Measurements from ENCODE around the gene PRR9. TPM values are rescaled to one million over a fixed set of nuclear protein-coding genes. Genes with fewer than 3 reads are reported as not detected.
A peak's percentile ranks its signal among the peaks of the same experiment; 100 is the strongest.

Gene PRR9
- total and polyA plus RNA-seq, 3 experiments from 2014 or later = not detected

DNA sequence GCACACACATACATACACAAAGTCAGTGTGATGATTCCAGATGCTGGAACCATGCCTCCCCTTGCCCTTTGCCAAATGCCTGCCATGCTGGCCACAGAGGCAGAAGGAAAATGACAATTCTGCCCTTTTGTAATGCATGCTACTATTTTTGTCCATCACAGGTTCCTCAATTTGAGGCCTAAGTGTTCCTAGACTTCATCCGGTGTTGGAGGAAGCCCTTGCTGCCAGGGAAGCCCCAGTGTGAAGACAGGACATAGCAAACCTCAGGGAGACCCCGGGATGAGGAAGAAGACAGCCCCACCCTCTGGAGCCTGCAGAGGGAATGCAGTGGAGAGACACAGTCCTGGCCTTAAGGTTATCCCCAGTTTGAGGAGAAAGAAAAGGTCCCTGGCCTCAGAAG is 14.4 kb downstream of the PRR9 start:
- Mint-ChIP-seq H3K4me1 (no peaks in the 10 kb centered on the region), H3K27me3 (peaks cover 17 to 34% of the 10 kb centered on the region in 2 donors), H3K9me3 (no peaks in the 10 kb centered on the region), H3K4me3 (no peak overlapping the region), H3K36me3 (no peaks in the 10 kb centered on the region), H3K27ac (no peak overlapping the region)
- ChIA-PET POLR2A (no interaction called here), CTCF (no interaction called here)
- H3K4me1 ChIP-seq (ENCODE audit: insufficient read depth, low read length) = no peaks in the 10 kb centered on the region
- H3K27ac ChIP-seq (ENCODE audit: low read depth, low read length) = no peak overlapping the region
- no peak overlapping the region for H3K4me3 ChIP-seq (ENCODE audit: low read length)
- no peaks in the 10 kb centered on the region for H3K9me3 ChIP-seq (ENCODE audit: low read length)
- H3K36me3 ChIP-seq (ENCODE audit: insufficient read depth, low read length) = no peaks in the 10 kb centered on the region
- no peaks in the 10 kb centered on the region for H3K27me3 ChIP-seq (ENCODE audit: insufficient read depth, low read length, poor library complexity, severe bottlenecking)
- no peak for DNase-seq

DNA sequence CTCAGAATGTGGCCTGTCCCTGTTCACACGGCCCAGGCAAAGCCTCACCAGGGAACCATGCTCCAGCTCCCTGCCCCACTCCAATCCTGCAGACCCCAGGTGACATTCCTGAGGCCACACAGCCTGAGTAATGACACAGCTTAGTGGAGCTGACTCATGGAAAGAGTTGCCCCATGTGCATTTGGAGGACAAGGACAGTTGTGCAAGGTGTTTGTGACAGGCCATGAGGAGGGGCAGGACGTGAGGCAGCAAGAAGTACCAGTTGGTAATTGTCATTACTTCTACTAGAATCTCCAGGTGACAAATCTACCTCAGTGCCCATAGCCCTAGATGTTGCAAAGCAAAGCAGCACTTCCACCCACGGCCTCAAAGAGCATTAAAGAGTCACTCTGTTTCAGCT is 15.2 kb downstream of the PRR9 start:
- Histone ChIP-seq H3K9me3 (ENCODE audit: low read length) (no peaks in the 10 kb centered on the region), H3K36me3 (ENCODE audit: insufficient read depth, low read length) (no peaks in the 10 kb centered on the region), H3K27ac (ENCODE audit: low read depth, low read length) (no peak overlapping the region), H3K4me1 (ENCODE audit: insufficient read depth, low read length) (no peaks in the 10 kb centered on the region), H3K27me3 (ENCODE audit: insufficient read depth, low read length, poor library complexity, severe bottlenecking) (no peaks in the 10 kb centered on the region), H3K4me3 (ENCODE audit: low read length) (no peak overlapping the region)
- no peaks in the 10 kb centered on the region for H3K36me3 Mint-ChIP-seq
- peaks cover 17 to 34% of the 10 kb centered on the region in 2 donors for H3K27me3 Mint-ChIP-seq
- peak overlapping the region in 1 of 7 donors; percentile 14 for H3K4me3 Mint-ChIP-seq
- POLR2A ChIA-PET = no interaction called here
- H3K9me3 Mint-ChIP-seq = no peaks in the 10 kb centered on the region
- CTCF ChIA-PET = no interaction called here
- no peak overlapping the region for H3K27ac Mint-ChIP-seq
- H3K4me1 Mint-ChIP-seq = no peaks in the 10 kb centered on the region
- no peak for DNase-seq

DNA sequence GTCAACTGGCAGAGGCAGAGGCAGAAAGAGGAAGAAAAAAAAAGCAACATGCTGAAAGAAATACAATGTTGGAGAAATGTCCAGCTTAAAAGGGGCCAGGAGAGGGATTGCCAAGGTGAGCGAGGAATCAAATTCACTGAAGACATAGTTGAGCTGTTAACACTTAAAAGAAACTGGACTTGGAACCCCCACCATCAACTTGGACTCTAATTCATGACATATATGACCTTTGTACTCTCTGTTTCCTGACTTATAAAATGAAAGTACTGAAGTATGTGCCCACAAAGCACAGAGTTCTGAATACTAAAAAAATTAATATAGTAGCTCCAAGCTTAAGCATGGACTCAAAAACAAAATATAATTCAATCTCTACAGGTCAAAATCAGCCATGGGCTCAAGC is 16.1 kb downstream of the PRR9 start:
- H3K36me3 ChIP-seq (ENCODE audit: insufficient read depth, low read length) = no peaks in the 10 kb centered on the region
- Mint-ChIP-seq H3K36me3 (no peaks in the 10 kb centered on the region), H3K27me3 (peaks cover 19 to 34% of the 10 kb centered on the region in 2 donors), H3K4me3 (no peak overlapping the region), H3K4me1 (no peaks in the 10 kb centered on the region), H3K27ac (no peak overlapping the region), H3K9me3 (no peaks in the 10 kb centered on the region)
- H3K27ac ChIP-seq (ENCODE audit: low read depth, low read length) = no peak overlapping the region
- no peak for DNase-seq
- no peak overlapping the region for H3K4me3 ChIP-seq (ENCODE audit: low read length)
- CTCF ChIA-PET = interaction anchor here (1.4 kb wide), 1 partner anchor 13 kb away, joined by 3 read pairs; no protein-coding TSS in a partner anchor
- no peaks in the 10 kb centered on the region for H3K9me3 ChIP-seq (ENCODE audit: low read length)
- no peaks in the 10 kb centered on the region for H3K27me3 ChIP-seq (ENCODE audit: insufficient read depth, low read length, poor library complexity, severe bottlenecking)
- no peaks in the 10 kb centered on the region for H3K4me1 ChIP-seq (ENCODE audit: insufficient read depth, low read length)
- POLR2A ChIA-PET = no interaction called here

DNA sequence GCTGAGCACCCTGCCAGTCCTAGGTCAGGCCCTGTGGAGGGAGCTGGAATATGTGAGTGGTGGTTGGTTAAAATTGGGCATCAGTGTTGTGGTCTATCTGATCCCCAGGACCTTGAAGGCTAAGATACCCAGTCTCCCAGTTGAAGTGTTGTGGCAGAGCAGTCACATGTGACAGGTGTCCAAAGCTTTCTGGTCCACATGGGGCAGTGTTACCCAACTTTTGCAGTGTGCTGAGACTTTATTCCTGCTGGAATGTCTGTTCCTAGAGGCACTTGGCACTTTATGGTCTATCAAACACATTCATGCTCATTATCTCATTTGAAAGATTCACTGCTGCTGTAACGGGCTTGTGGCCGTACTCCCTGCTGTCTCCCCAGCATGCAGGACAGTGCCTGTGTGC is 21.1 kb downstream of the PRR9 start:
- H3K4me3 Mint-ChIP-seq = no peak overlapping the region
- no peaks in the 10 kb centered on the region for H3K4me1 Mint-ChIP-seq
- Histone ChIP-seq H3K9me3 (ENCODE audit: low read length) (no peaks in the 10 kb centered on the region), H3K4me3 (ENCODE audit: low read length) (no peak overlapping the region), H3K36me3 (ENCODE audit: insufficient read depth, low read length) (no peaks in the 10 kb centered on the region), H3K4me1 (ENCODE audit: insufficient read depth, low read length) (no peaks in the 10 kb centered on the region), H3K27ac (ENCODE audit: low read depth, low read length) (no peak overlapping the region), H3K27me3 (ENCODE audit: insufficient read depth, low read length, poor library complexity, severe bottlenecking) (no peaks in the 10 kb centered on the region)
- H3K27me3 Mint-ChIP-seq = peaks cover 8 to 38% of the 10 kb centered on the region in 2 donors
- no peaks in the 10 kb centered on the region for H3K36me3 Mint-ChIP-seq
- ChIA-PET CTCF (no interaction called here), POLR2A (no interaction called here)
- H3K9me3 Mint-ChIP-seq = no peaks in the 10 kb centered on the region
- H3K27ac Mint-ChIP-seq = no peak overlapping the region
- no peak for DNase-seq

DNA sequence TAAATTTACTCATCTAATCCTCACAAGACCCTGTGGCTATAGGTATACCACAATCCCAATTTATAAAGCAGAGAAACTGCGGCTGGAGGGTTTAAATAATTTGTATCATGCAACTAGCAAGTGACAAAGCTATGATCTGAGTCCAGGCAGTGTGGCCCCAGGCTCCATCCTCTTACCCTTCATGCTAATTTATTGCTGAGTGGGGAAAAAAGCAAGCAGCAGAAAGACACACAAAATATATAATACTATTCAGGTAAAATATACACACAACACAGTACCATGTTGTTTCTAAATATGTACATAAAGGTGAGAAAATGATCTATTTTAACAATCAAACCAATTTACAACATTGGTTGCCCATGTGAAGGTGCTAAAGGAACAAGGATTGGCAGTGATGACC is 24.8 kb downstream of the PRR9 start:
- H3K4me3 Mint-ChIP-seq = no peak overlapping the region
- no peak for DNase-seq
- no peaks in the 10 kb centered on the region for H3K4me1 ChIP-seq (ENCODE audit: insufficient read depth, low read length)
- H3K36me3 ChIP-seq (ENCODE audit: insufficient read depth, low read length) = no peaks in the 10 kb centered on the region
- H3K4me3 ChIP-seq (ENCODE audit: low read length) = no peak overlapping the region
- peaks cover 0 to 1% (median 0%) of the 10 kb centered on the region in 5 donors for H3K9me3 Mint-ChIP-seq
- no peaks in the 10 kb centered on the region for H3K9me3 ChIP-seq (ENCODE audit: low read length)
- no peak overlapping the region for H3K27ac Mint-ChIP-seq
- POLR2A ChIA-PET = no interaction called here
- H3K27me3 Mint-ChIP-seq = peaks cover 6 to 42% of the 10 kb centered on the region in 2 donors
- CTCF ChIA-PET = no interaction called here
- no peaks in the 10 kb centered on the region for H3K36me3 Mint-ChIP-seq
- H3K27ac ChIP-seq (ENCODE audit: low read depth, low read length) = no peak overlapping the region
- H3K27me3 ChIP-seq (ENCODE audit: insufficient read depth, low read length, poor library complexity, severe bottlenecking) = no peaks in the 10 kb centered on the region
- no peaks in the 10 kb centered on the region for H3K4me1 Mint-ChIP-seq

DNA sequence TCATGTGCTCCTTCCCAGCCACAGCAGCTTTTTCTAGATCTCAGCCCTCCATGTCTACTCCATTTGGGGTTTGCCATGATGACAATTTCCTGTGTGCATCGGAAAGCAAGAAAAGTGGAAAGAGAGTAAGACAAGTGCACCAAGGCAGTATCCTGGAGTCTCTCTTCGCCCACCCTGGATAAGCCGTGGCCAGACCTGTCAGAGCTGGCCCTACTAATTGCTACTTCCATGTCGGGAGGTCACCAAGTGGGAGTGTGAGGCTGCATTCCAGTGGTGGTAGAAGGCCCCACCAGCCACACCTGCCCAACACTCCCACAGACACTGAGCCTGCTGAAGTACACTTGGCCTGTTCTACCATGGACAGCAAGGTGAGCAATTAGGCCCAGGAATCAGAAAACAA is 28.1 kb downstream of the PRR9 start:
- H3K27me3 ChIP-seq (ENCODE audit: insufficient read depth, low read length, poor library complexity, severe bottlenecking) = no peaks in the 10 kb centered on the region
- no peaks in the 10 kb centered on the region for H3K36me3 Mint-ChIP-seq
- H3K4me1 Mint-ChIP-seq = no peaks in the 10 kb centered on the region
- H3K9me3 Mint-ChIP-seq = peaks cover 0 to 1% (median 0%) of the 10 kb centered on the region in 5 donors
- CTCF ChIA-PET = no interaction called here
- H3K27ac ChIP-seq (ENCODE audit: low read depth, low read length) = no peak overlapping the region
- H3K4me3 Mint-ChIP-seq = no peak overlapping the region
- H3K27ac Mint-ChIP-seq = no peak overlapping the region
- H3K9me3 ChIP-seq (ENCODE audit: low read length) = no peaks in the 10 kb centered on the region
- no peaks in the 10 kb centered on the region for H3K4me1 ChIP-seq (ENCODE audit: insufficient read depth, low read length)
- DNase-seq = no peak
- POLR2A ChIA-PET = no interaction called here
- H3K27me3 Mint-ChIP-seq = peaks cover 12 to 52% of the 10 kb centered on the region in 2 donors
- H3K36me3 ChIP-seq (ENCODE audit: insufficient read depth, low read length) = no peaks in the 10 kb centered on the region
- no peak overlapping the region for H3K4me3 ChIP-seq (ENCODE audit: low read length)

DNA sequence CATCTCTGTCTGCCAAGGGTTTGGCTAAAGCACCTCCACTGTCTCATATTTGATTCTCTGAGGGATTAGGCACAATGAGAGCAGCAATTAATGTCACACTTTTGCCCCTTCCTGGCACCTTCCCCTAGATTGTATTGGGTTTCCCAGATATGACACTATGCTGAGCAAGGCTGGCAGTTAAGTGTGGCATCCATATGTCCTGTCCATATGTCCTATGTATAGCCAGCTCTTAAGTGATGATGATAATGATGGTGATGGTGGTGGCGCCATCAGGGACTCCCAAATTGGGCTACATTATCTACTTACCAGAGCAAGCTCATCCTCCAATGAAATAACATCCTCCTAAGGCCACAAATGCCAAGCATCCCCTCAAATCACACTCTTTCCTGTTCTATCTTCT is 28.6 kb downstream of the PRR9 start:
- no peak overlapping the region for H3K27ac ChIP-seq (ENCODE audit: low read depth, low read length)
- no peaks in the 10 kb centered on the region for H3K27me3 ChIP-seq (ENCODE audit: insufficient read depth, low read length, poor library complexity, severe bottlenecking)
- peaks cover 12 to 52% of the 10 kb centered on the region in 2 donors for H3K27me3 Mint-ChIP-seq
- H3K27ac Mint-ChIP-seq = no peak overlapping the region
- peaks cover 0 to 1% (median 0%) of the 10 kb centered on the region in 5 donors for H3K9me3 Mint-ChIP-seq
- CTCF ChIA-PET = no interaction called here
- H3K4me1 Mint-ChIP-seq = no peaks in the 10 kb centered on the region
- H3K36me3 Mint-ChIP-seq = no peaks in the 10 kb centered on the region
- no peaks in the 10 kb centered on the region for H3K4me1 ChIP-seq (ENCODE audit: insufficient read depth, low read length)
- no peak overlapping the region for H3K4me3 ChIP-seq (ENCODE audit: low read length)
- no peak overlapping the region for H3K4me3 Mint-ChIP-seq
- POLR2A ChIA-PET = no interaction called here
- no peaks in the 10 kb centered on the region for H3K9me3 ChIP-seq (ENCODE audit: low read length)
- no peak for DNase-seq
- no peaks in the 10 kb centered on the region for H3K36me3 ChIP-seq (ENCODE audit: insufficient read depth, low read length)

DNA sequence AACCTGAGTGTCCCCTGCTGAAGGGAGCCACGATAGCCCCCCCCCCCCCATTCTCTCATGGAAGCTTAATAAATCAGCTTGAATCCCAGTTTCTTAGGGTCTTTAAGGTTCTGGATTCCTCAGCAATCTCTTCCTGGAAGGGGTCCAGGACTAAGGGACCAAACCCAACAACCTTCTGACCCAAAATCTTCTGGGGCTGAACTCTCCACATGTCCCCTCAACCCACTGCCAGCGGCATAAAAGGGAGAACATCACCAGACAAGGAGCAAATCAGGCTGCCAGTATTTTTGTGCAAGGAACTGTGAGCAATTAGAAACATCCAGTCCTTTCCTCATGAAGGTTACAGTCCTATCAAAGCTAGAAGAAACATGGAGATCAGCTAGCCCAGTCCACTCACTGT is 29.4 kb downstream of the PRR9 start:
- CTCF ChIA-PET = no interaction called here
- no peaks in the 10 kb centered on the region for H3K4me1 Mint-ChIP-seq
- H3K36me3 Mint-ChIP-seq = no peaks in the 10 kb centered on the region

More for the DNA sequence above, 29.4 kb downstream of the PRR9 start:
- H3K4me3 Mint-ChIP-seq = no peak overlapping the region
- H3K27me3 Mint-ChIP-seq = peaks cover 17 to 56% of the 10 kb centered on the region in 2 donors
- Histone ChIP-seq H3K27ac (ENCODE audit: low read depth, low read length) (no peak overlapping the region), H3K36me3 (ENCODE audit: insufficient read depth, low read length) (no peaks in the 10 kb centered on the region), H3K4me3 (ENCODE audit: low read length) (no peak overlapping the region), H3K4me1 (ENCODE audit: insufficient read depth, low read length) (no peaks in the 10 kb centered on the region), H3K9me3 (ENCODE audit: low read length) (no peaks in the 10 kb centered on the region), H3K27me3 (ENCODE audit: insufficient read depth, low read length, poor library complexity, severe bottlenecking) (no peaks in the 10 kb centered on the region)
- POLR2A ChIA-PET = no interaction called here
- peaks cover 0 to 1% (median 0%) of the 10 kb centered on the region in 5 donors for H3K9me3 Mint-ChIP-seq
- no peak for DNase-seq
- H3K27ac Mint-ChIP-seq = no peak overlapping the region
